HK-2 (cell line): ENCODE measurements around the gene KIAA1755.
"Not testable (repeated sequence)": the region's sequence is repeated elsewhere in the genome, so short reads cannot be mapped to it uniquely, and the experiment has no call there.

Source experiments
- DNase-seq: peaks from one replicate; pipeline ENCODE4 v3.0.0-alpha.2; 2018; ENCODE audit not compliant: unreplicated experiment

KIAA1755 gene

GRCh38 chr20:38266426-38266825 lies 5.9 kb upstream of the KIAA1755 start:
- DNase-seq = no peak

- no peak for DNase-seq
Measured at GRCh38 chr20:38262931-38263330, 2.4 kb upstream of the KIAA1755 start.

GRCh38 chr20:38261054-38261390 lies 487 bp upstream of the KIAA1755 start:
- DNase-seq = no peak

DNA sequence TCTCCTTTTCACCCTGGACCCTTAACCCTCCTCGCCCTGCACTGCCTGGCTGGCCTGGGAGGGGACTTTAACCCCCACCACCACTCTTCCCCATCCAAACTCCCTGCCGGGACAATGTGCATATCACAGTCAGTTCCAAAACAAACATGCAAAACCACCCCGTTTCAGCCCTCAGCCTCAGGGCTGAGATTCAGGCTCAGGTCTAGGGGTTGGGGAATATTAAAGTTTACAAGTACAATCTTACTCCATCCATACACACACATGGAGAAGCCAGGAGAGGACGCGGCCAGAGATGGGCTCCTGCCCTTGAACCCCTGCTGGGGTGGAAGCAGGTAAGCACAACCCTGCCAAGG lies 534 bp downstream of the KIAA1755 start:
- no peak for DNase-seq

DNA sequence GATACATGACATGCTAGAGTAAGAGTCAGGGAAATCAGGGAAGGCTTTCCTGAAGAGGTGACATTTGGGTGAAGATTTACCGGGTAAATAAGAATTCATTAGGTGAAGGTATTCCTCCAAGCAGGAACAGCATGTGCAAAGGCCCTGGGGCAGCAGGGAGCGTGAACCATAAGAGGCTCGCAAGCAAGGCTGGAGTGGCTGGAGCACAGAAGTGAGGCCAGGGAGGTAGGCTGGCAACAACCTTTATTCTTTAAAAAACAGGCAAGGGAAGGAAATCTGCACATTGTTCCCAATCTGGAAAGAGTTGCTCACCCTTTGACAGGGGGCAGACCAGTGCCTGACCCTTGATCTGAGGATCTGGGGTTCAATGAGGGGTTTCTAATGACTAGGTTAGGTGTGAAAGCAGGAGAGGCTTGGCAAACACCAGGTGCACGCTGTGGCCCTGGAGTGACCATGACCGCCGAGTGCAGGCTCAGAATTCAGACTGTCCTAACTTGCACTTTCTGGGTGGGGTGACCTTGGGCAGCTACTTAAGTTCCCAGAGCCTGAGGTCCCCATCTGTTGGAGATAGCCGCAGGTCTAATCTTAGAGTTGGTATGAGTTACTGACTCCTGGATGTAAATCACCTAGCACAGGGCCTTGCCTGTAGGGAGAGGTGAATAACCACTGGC lies 1.9 kb downstream of the KIAA1755 start:
- DNase-seq = no peak

GRCh38 chr20:38256966-38257365 lies 3.6 kb downstream of the KIAA1755 start:
- DNase-seq = no peak

DNA sequence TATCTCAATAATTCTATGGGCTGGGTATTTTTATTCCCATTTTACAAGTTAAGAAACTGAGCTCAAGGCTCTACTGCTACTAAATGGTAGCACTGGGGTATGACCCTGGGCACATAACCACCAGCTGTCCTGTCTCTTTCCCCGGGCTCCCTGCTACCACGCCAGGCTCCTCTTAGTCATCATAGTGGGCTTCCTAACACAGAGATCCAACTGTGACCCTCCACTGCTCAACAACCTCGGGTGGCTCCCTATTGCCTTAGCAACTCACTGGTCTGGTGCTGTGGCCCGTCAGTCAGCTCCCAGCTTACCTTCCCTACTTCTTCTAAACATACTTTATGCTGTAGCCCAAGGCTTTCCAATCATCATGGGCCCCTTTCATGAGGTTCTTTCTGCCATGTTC lies 4.5 kb downstream of the KIAA1755 start:
- no peak for DNase-seq

DNA sequence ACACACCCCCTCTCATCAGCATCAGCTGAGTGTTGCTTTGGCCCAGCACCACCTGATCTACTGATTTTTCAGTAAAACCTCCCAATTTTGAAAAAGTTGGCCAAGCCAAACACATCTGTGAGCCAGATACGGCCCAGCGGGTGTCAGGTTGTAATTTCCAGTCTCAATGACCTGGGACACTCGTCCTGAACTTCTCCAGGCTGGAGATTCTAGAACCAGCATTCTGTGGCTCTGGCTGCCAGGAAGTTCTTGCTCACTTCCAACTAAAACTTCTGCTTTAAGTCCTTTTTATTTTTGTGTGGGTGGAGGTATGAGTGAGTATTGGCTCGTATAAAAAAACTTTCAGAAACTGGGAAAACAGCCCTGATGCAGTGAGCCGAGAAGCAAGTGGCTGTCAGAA lies 5.1 kb downstream of the KIAA1755 start:
- DNase-seq = no peak

DNA sequence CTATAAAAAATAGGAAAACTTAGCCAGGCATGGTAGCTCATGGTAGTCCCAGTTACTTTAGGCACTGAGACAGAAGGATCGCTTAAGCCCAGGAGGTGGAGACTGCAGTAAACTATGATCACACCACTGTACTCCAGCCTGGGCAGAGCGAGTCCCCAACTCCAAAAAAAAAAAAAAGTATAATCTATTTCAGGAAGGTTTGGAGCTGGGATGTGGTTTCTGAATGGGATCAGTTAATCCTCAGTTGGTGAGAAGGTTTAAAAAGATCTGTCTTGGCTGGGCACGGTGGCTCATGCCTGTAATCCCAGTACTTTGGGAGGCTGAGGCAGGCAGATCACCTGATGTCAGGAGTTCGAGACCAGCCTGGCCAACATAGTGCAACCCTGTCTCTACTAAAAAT lies 5.9 kb downstream of the KIAA1755 start:
- DNase-seq = not testable (repeated sequence)

DNA sequence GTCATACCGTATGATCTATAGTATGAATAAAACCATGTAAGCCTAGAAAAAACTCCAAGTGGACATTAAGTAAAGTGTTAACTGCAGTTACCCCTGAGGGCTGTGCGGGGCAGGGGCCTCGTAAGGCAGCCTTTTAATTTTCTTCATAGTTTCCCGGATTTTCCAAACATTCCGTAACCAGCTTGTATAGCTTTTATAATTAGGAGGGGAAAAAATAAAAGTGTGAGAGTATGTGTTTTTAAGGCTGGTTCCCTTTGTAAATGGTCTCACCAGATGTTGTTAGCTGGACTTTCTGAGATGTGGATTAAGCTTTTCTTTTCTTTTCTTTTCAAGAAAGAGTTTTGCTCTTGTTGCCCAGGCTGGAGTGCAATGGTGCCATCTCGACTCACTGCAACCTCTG lies 7.0 kb downstream of the KIAA1755 start:
- no peak for DNase-seq

GRCh38 chr20:38252292-38253288 lies 7.9 kb downstream of the KIAA1755 start:
- no peak for DNase-seq

- not testable (repeated sequence) for DNase-seq
Measured at GRCh38 chr20:38251441-38251840, 9.1 kb downstream of the KIAA1755 start.

- no peak for DNase-seq
Measured at GRCh38 chr20:38250609-38251008, 9.9 kb downstream of the KIAA1755 start.

DNA sequence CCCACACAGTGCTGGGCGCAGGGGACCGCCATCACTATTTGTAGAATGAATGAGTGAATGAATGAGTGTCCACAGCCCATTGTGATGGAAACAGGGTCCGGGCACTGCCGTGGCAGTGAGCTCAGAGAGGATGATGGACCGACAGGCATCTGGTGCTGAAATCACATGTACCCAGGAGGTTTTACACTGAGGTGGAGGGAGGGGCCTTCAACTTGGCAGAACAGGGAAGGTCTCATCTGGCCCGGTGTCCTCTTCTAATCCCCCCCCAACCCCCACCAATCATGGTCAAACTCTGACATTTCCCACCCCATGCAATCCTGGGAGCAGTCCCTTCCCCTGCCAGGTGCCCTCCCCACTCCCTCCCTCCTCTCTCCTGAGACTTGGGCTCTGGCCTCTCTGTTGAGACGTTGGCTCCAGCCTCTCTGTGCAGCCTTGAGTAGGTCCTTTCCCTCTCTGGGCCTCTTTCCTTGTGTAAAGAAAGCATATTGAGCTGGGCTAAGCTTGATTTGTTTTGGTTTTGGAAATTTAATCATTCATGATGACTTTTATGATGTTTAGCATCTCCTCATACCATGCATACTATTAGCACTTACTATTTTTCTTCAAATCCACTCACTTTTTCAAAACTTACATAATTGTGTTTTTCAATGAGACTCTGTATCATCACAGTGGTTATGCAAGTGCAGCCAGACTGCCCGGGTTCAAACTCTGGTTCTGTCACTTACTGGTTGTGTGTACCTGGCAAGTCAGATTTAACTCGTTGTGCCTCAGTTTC lies 10.8 kb downstream of the KIAA1755 start:
- no peak for DNase-seq

- DNase-seq = no peak
Measured at GRCh38 chr20:38248133-38248532, 12.4 kb downstream of the KIAA1755 start.

- not testable (repeated sequence) for DNase-seq
Measured at GRCh38 chr20:38247725-38248124, 12.8 kb downstream of the KIAA1755 start.

DNA sequence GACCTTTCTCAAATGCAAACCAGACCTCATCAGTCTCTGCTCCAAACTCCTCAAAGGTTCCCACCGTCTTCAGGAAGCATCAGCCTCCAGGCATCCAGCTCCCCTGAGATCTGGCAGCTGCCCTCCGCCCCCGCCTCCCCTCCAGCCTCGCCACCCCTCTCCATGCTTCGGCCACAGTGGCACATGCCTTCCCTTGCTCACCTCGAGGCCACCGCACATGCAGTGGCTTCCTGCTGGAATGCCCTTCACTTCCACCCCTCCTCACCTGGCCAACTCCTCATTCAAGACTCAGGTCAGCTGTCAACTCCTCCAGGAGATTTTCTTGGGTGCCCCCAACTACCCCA lies 13.4 kb downstream of the KIAA1755 start:
- no peak for DNase-seq

- DNase-seq = no peak
Measured at GRCh38 chr20:38246357-38247165, 14.0 kb downstream of the KIAA1755 start.

- DNase-seq = no peak
Measured at GRCh38 chr20:38245753-38246152, 14.8 kb downstream of the KIAA1755 start.

DNA sequence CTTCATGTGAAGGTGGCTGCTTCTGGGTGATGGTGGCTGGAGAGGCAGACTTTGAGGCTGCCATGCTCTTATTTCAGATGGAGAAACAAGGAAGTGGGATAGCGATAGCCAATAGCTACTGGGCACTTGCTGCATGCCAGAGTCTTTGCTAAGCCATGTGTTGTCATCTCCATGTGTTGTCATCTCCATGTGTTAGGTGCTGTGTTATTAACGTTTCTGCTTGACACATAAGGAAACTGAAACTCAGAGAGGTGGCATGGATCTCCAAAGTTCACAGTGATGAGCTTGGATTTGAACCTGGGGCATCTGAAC lies 16.9 kb downstream of the KIAA1755 start:
- no peak for DNase-seq

DNA sequence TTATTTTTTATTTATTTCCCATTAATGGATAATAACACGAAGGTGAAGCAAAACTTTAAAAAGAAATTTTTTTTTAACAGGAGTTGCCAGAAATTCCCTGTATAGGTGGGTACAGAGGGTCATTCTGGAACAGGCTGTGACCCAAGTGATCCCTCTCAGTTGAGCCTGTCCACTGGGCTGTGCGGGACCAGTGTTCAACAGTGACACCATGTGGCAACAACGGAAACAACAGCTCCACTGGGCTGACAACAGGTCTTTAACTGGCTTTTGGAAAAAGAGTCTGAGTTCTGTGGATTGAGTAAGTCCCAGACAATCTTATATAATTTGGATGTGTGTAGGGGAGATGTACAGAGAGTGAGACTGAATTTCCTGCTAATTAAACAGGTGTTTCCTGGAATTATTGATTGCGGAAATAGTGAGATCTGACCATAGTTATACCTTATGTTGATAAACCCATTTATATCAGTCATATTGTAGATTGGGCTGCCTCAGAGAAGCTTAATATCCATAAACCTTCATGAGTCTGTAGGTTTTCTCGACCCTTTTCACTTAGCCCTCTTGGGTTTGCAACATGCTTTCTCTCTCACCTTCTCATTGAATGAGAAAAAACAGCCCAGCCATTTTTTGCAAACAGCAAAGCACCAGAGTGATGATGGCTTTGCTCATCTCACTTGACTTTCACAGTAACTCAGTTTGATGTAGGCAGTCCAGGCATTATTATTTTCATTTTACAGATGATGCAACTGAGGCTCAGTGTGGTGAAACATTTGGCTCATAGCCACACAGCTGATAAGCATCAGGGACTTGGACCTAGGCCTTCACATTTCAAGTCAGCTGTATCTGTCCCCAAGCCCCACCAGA lies 17.5 kb downstream of the KIAA1755 start:
- peak; percentile 49 for DNase-seq
